ENCODE data around the gene DGKD.

GRCh38 chr2:233389601-233390125, 35.4 kb downstream of the DGKD start:
- TF ChIP-seq EZH2phosphoT487 (IDR thresholded peaks at IDR 0.05; ENCODE audit: insufficient read depth, low read depth) (no peak), EZH2 (IDR thresholded peaks at IDR 0.05; ENCODE audit: insufficient read depth, poor library complexity, severe bottlenecking) (no peak)

Measured in GM23248 (cell line).